CD4-positive, alpha-beta T cell treated with Interleukin-6 for 4 hours (primary cell): ENCODE results near the gene HEXD.
"Not testable (repeated sequence)": the region's sequence is repeated elsewhere in the genome, so short reads cannot be mapped to it uniquely, and the experiment has no call there.

ENCODE experiments used
- DNase-seq: peaks from one replicate; pipeline ENCODE4 v3.0.0-alpha.2; 2020; ENCODE audit warnings: mixed read lengths

Gene HEXD

DNA sequence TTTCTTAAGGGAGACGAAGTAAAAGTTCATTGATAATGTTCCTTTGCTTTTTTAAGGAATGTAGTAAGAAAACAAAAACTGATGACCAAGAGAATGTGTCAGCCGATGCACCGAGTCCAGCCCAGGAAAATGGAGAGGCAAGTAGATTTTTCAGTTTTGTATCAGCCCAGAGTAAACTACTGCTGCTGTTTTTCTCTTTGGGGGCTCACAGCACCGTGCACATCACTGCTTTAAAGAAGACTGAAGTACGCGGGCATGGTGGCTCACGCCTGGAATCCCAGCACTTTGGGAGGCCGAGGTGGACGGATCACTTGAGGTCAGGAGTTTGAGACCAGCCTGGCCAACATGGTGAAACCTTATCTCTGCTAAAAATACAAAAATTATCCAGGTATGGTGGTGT, 41.8 kb downstream of the HEXD start:
- not testable (repeated sequence) for DNase-seq

GRCh38 chr17:82461827-82462524, 43.8 kb downstream of the HEXD start:
- no peak for DNase-seq

GRCh38 chr17:82463391-82463790, 45.2 kb downstream of the HEXD start:
- DNase-seq = no peak

GRCh38 chr17:82463925-82464566, 45.9 kb downstream of the HEXD start:
- no peak for DNase-seq

DNA sequence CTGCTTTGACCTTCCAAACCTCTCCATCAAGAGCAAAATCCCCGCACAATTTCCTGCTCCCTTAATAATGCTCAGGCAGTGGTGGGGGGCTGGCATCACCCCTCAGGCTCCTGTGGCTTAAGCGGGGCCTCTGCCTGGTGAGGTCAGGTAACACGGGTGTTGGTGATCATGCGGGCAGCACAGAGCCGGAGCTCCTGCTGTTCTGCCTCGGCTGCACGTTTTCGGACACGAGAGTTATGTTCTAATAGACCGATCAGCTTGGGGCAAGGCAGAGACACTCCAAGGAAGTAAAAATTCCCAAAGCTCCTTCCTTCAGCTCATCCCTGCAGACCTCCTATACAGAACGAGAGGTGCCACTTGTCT, 46.4 kb downstream of the HEXD start:
- no peak for DNase-seq

- no peak for DNase-seq
Measured at GRCh38 chr17:82465023-82465603, 47.0 kb downstream of the HEXD start.

- DNase-seq = no peak
Measured at GRCh38 chr17:82468692-82469091, 50.5 kb downstream of the HEXD start.

DNA sequence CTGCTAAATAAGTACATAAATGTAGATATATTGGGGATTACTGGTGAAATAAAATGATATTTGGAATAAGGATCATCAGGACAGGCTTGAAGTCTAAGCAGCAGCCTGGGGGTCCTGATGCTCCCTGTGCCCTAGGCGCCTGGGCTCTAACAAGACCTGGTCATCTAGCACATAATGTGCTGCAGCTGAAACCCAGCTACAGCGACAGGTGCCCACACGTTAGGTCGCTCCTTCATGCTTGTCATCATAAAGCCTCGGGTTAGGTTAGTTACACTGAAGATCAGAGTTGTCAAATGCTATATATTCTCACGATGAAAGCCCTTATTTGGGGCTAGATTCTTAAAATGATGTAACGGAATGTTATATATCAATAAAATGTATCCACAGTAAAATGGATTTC, 51.9 kb downstream of the HEXD start:
- no peak for DNase-seq

DNA sequence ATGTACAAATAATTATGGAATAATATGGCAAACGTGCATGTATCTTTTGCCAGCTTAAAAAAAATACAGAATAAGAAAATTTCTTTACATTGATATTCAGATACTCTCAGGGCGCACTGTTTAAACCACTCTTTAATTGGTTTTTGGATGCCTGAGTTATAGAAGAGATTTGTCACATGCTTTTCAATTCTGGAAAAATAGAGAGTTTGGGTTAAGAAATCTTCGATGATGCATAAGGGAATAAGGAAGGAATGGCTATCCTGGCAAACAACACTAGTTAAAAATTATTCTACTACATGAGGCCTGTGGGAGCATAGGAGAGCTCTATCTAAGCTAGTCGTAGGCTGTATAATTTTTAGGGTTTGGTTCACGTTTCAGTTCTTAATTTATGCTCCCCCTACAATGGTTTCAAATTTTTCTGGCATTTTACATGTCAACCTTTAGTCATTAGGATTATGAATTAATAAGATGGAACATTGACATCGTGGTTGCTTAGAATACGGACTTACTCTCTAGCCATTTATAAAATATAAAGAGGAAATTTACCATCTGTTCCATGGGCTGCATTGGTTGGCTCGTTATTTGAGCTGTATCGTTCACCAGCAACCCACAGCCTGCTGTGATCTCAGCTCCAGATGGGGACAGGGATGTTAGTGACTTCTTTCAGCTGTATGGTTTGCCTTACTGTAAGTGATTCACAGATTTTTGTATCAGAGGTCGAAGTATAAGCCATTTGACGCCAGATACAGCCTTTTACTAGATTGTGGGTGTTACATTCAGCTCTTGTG, 56.3 kb downstream of the HEXD start:
- DNase-seq = no peak

DNA sequence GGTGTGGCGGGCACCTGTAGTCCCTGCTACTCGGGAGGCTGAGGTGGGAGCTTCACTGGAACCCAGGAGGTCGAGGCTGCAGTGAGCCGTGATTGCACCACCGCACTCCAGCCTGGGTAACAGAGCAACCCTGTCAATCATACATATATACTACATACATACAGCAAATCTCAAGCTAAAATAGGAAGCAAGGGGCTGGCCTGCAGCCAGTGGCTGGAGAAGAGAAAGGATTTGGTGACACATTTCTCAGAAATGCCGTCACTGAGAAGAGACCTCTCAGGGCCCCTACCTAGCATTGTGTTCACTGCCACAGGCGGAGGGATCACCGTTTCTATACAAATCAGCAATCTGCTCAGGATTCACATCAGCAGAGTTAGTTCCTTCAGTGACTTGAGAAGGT, 57.3 kb downstream of the HEXD start:
- DNase-seq = no peak

DNA sequence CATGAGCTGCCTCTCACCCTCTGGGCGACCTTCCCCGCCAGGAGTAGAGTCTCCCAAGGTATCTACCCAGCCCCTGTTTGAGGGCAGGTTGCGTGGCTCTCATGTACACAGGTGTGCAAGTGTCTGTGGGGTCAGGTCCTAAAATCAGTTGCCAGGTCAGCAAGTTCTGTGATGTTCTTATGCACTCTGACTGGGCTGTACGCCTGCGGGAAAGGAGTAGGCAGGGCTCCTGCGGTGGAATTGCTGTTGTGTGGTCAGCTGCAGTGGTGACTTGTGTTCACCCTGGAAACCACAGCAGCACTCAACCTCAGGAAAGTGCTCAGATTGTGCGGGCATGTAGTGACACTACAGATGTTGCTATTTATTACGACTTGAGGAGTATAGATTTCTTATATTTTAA, 59.8 kb downstream of the HEXD start:
- DNase-seq = no peak

- no peak for DNase-seq
Measured at GRCh38 chr17:82479602-82480001, 61.5 kb downstream of the HEXD start.

- no peak for DNase-seq
Measured at GRCh38 chr17:82480318-82480717, 62.2 kb downstream of the HEXD start.

DNA sequence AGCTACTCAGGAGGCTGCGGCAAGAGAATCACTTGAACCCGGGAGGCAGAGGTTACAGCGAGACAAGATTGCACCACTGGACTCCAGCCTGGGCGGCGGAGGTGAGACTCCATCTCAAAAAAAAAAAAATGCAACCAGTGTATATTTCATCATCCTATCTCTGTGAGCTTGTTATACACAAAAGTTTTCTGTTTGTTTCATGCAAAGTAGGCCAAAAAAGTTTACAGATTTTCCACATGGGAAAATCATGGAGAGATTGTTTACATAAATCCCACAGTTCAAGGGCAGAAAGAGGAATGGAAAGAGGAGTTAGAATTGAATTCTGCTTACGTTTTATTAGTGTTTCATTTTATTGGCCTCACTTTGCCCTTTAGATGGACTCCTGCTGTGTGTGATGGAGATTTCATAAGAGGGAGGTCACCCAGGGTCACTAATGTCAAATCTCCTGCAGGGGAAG, 65.1 kb downstream of the HEXD start:
- no peak for DNase-seq

GRCh38 chr17:82483836-82484235, 65.7 kb downstream of the HEXD start:
- DNase-seq = no peak

DNA sequence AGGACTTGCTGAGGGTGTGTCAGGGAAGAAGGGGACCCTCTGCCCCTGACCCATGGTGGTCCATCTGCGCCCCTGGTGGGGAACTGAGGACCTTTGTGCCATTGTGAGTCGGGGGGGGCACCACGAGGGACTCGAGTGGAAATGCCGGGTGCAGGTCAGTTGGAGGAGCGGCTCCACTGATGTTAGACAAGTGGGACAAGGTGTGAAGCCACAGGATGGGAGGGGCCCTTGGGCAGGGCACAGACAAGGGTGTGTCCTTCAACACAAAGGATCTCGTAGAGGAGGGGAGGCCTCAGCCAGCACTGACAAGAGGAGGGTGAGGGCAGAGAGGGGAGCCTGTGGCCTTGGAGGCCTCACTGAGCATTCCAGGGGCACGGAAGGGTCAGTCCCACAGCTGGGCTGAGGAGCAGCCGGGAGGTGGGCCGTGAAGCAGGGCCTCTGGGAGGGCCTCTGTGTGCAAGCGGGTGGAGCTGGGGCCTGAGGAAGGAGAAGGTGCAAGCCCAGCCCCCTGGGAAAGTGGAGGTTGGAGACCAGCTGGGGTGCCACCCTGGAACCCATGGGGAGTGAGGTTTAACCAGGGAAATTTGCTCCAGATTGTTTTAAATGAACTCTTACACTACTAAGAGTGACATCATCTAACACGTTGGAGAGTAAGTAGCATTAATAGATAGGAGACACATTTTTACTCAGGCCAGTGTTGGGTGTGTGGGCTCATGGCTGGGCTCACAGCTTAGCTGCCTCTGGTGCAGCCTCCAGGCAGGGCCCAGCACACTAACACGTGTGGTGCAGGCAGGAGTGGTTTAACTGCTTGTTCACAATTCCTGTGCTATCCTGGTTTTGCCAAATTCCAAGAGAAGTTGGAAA, 68.3 kb downstream of the HEXD start:
- DNase-seq = no peak

DNA sequence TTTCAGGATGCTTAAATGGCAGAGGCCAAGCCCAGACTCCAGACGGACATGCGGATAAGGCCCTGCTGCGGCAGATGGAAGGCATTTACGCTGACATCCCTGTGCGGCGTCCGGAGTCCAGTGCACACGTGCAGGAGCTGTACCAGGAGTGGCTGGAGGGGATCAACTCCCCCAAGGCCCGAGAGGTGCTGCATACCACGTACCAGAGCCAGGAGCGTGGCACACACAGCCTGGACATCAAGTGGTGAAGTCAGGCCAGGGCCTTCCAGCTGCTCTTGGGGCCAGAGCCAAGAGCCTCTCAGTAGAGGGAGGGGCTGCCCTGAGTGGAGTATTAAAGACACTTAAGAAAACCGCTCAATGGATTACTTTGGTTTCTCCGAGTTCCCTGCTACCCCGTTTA, 69.8 kb downstream of the HEXD start:
- no peak for DNase-seq

- DNase-seq = no peak
Measured at GRCh38 chr17:82489117-82489516, 71.0 kb downstream of the HEXD start.

- DNase-seq = no peak
Measured at GRCh38 chr17:82489851-82490511, 71.8 kb downstream of the HEXD start.

- DNase-seq = no peak
Measured at GRCh38 chr17:82490512-82491195, 72.5 kb downstream of the HEXD start.

- no peak for DNase-seq
Measured at GRCh38 chr17:82491196-82491530, 73.0 kb downstream of the HEXD start.

DNA sequence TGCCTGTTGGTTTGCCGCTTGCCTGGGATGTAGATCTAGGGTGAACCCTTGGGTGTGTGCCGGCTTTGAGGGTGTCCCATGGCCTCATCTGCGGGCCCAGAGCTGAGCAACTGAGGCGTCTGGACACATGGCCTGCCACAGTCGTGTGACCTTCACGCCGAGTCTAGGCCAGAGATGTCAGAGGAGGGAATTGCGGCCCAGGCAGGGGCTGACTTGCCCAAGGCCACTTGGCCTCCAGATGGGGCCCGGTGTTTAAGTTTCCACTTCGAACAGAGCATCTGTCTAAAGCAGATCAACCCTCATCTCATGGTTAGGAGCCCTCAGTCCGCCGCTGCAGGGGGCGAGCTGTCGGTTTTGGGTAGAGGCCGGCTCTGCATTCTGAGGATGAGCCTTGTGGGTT, 73.4 kb downstream of the HEXD start:
- no peak for DNase-seq
